Suprapubic skin (tissue), 3 donors: ENCODE measurements around the gene KCNJ6.

Experiments
- POLR2A ChIP-seq, 2 donors: fragments of 450-650 bp; IDR thresholded peaks; one replicate each; pipeline ENCODE4 v1.6.1; 2017; ENCODE audit warnings: antibody characterized with exemption in 2 of 2, mild to moderate bottlenecking in 2 of 2, moderate library complexity in 2 of 2
- TF ChIP-seq, protein P1 (sequence below), 2 donors: fragments of 200-600 bp in 1 of 2; fragments of 450-650 bp in 1 of 2; sonication (generic) in 1 of 2; IDR thresholded peaks; one replicate each; pipeline ENCODE4 v1.5.1; 2016 to 2019; ENCODE audit warnings: antibody characterized with exemption in 2 of 2, mild to moderate bottlenecking in 1 of 2, moderate library complexity in 1 of 2

DNA sequence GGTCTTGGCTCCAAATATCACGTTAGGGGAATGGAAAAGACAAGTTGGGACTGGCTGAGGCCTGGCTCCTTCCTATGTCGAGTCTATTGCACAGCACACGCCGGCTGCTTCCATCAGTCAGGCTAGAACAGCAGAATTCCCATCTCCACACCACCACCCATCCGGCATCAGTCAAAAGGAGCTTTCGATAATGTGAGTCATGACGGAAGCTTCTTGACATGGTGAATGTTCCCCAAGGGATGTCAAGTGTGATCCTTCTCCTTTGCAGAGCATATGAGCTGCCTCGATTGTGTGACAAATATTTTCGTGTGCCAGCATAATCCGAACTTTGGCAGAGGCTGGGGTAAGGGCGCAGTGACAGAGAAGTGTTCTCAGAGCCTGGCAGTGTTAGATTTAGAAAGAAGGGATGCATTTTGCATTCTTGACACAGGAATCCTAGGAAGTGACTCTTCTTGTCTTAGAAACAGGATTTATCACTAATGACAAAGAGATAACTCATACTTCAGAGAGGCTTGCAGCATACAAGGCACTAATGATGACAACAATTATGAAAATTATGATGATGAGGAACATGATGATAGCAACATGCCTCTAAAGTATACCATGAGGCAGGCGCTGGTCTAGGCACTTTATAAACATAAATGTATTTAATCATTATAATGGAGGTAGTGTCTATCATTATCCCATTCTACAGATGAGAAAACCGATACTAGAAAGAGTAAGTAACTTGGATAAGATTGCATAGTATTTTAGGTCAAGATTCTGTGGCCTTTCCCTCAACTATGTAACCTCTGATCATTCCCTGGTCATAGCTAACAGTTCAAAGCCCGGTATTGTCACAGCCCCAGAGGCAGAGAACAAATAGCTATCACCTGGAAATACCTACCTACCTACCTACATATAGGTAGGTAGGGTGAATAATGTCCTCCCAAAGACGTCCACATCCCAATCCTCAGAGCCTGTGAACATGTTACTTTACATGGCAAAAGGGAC, 135.0 kb downstream of the KCNJ6 start:
- no peak for TF ChIP-seq POLR2A (IDR thresholded peaks at IDR 0.05)
- TF ChIP-seq, protein P1, sequence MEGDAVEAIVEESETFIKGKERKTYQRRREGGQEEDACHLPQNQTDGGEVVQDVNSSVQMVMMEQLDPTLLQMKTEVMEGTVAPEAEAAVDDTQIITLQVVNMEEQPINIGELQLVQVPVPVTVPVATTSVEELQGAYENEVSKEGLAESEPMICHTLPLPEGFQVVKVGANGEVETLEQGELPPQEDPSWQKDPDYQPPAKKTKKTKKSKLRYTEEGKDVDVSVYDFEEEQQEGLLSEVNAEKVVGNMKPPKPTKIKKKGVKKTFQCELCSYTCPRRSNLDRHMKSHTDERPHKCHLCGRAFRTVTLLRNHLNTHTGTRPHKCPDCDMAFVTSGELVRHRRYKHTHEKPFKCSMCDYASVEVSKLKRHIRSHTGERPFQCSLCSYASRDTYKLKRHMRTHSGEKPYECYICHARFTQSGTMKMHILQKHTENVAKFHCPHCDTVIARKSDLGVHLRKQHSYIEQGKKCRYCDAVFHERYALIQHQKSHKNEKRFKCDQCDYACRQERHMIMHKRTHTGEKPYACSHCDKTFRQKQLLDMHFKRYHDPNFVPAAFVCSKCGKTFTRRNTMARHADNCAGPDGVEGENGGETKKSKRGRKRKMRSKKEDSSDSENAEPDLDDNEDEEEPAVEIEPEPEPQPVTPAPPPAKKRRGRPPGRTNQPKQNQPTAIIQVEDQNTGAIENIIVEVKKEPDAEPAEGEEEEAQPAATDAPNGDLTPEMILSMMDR (IDR thresholded peaks at IDR 0.05), result no peak
